Measurements from ENCODE around the gene MINDY3.

MINDY3 gene

DNA sequence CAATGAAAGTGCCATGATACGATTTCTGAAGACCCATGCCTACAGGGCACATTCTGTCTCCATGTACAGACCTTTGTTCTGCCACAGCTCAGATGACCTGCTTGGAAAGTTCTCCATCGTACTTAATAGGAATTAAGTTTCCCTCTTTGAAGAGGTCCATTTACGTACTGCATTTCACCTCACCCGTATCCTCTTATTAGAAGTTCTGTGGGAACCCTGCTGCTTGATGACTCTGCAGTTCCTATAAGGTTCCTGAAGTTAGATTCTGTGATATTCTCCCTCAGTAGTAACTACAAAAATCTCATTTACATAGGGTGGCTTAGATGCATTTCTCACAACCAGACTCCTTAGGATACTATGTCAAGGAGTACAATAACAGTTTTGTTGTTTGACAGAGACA is 50.9 kb downstream of the MINDY3 start:
- Histone ChIP-seq H3K4me3 (no peak overlapping the region), H3K27me3 (ENCODE audit: low read depth) (no peaks in the 10 kb centered on the region), H3K4me1 (no peaks in the 10 kb centered on the region), H3K9me3 (no peaks in the 10 kb centered on the region), H3K36me3 (replicated peaks) (0 out of 2 replicates have a peak, but pooled peaks cover 3% of the 10 kb centered on the region)
- no peak for DNase-seq (ENCODE audit: low spot score in 2 of 2)
- in situ Hi-C loops (cut with MboI; ENCODE audit: low sequenced_read_pairs), result no loop called here

- in situ Hi-C loops (cut with MboI; ENCODE audit: low sequenced_read_pairs), result no loop called here
Measured at GRCh38 chr10:15808204-15808797, 52.0 kb downstream of the MINDY3 start.

DNA sequence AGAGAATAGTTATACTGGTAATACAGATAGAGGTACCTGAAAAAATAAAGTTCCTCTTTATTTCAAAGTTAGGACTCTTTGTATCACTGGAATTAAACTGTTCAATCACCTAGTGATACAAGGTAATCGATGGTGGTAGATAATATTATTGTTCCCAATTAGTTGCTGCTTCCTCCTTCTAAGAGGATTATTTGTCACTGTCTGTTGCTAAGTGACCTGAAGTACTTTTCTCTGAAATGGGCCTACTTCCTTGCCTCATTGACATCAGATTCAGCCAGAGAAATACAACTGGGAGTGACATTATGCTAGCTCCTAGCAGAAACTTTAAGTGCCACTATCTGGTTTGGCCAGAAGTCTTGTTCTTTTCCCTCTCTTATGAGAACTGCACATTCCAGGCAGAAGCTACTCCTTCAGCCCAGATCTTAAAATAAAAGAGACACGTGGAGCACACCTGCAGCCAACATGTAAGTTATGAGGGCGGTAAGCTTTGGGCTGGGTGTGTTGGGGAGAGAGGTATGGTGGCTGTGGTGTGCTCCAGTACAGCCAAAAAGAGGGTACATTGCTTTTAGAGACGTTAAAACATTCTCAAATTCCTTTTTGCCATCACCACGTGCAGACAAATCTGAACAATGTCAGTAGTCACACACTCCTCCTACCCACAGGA is 54.8 kb downstream of the MINDY3 start:
- H3K36me3 ChIP-seq (replicated peaks), result 0 out of 2 replicates have a peak, but pooled peaks cover 3% of the 10 kb centered on the region
- no peaks in the 10 kb centered on the region; the same call in 1 of the 2 replicates for H3K4me1 ChIP-seq
- no peak for DNase-seq (ENCODE audit: low spot score in 2 of 2)
- H3K9me3 ChIP-seq, result no peaks in the 10 kb centered on the region
- H3K4me3 ChIP-seq, result no peak overlapping the region
- no peaks in the 10 kb centered on the region for H3K27me3 ChIP-seq (ENCODE audit: low read depth)
- in situ Hi-C loops (cut with MboI; ENCODE audit: low sequenced_read_pairs), result no loop called here

More at GRCh38 chr10:15808204-15808797, 52.0 kb downstream of the MINDY3 start:
- no peak overlapping the region for H3K4me3 ChIP-seq
- no peak for DNase-seq (ENCODE audit: low spot score in 2 of 2)
- H3K36me3 ChIP-seq (replicated peaks), result 0 out of 2 replicates have a peak, but pooled peaks cover 3% of the 10 kb centered on the region
- H3K27me3 ChIP-seq (ENCODE audit: low read depth), result no peaks in the 10 kb centered on the region
- no peaks in the 10 kb centered on the region; the same call in 1 of the 2 replicates for H3K4me1 ChIP-seq
- H3K9me3 ChIP-seq, result no peaks in the 10 kb centered on the region

- no peak for DNase-seq (ENCODE audit: low spot score in 2 of 2)
- H3K9me3 ChIP-seq, result no peaks in the 10 kb centered on the region
- no peak overlapping the region for H3K4me3 ChIP-seq
- no peaks in the 10 kb centered on the region; the same call in 1 of the 2 replicates for H3K4me1 ChIP-seq
- no peaks in the 10 kb centered on the region for H3K27me3 ChIP-seq (ENCODE audit: low read depth)
- H3K36me3 ChIP-seq (replicated peaks), result 0 out of 2 replicates have a peak, but pooled peaks cover 3% of the 10 kb centered on the region
- in situ Hi-C loops (cut with MboI; ENCODE audit: low sequenced_read_pairs), result no loop called here
Measured at GRCh38 chr10:15804109-15804508, 56.2 kb downstream of the MINDY3 start.

- Histone ChIP-seq H3K4me3 (no peak overlapping the region), H3K4me1 (no peaks in the 10 kb centered on the region; the same call in 1 of the 2 replicates), H3K9me3 (no peaks in the 10 kb centered on the region), H3K36me3 (replicated peaks) (0 out of 2 replicates have a peak, but pooled peaks cover 3% of the 10 kb centered on the region), H3K27me3 (ENCODE audit: low read depth) (no peaks in the 10 kb centered on the region)
- DNase-seq (ENCODE audit: low spot score in 2 of 2), result no peak
- in situ Hi-C loops (cut with MboI; ENCODE audit: low sequenced_read_pairs), result no loop called here
Measured at GRCh38 chr10:15802375-15802949, 57.8 kb downstream of the MINDY3 start.

GRCh38 chr10:15801641-15802040 is 58.7 kb downstream of the MINDY3 start:
- no peaks in the 10 kb centered on the region for H3K9me3 ChIP-seq
- no peaks in the 10 kb centered on the region; the same call in 1 of the 2 replicates for H3K4me1 ChIP-seq
- no peak overlapping the region for H3K4me3 ChIP-seq
- in situ Hi-C loops (cut with MboI; ENCODE audit: low sequenced_read_pairs), result no loop called here
- H3K27me3 ChIP-seq (ENCODE audit: low read depth), result no peaks in the 10 kb centered on the region
- 0 out of 2 replicates have a peak, but pooled peaks cover 3% of the 10 kb centered on the region for H3K36me3 ChIP-seq (replicated peaks)
- DNase-seq (ENCODE audit: low spot score in 2 of 2), result no peak

DNA sequence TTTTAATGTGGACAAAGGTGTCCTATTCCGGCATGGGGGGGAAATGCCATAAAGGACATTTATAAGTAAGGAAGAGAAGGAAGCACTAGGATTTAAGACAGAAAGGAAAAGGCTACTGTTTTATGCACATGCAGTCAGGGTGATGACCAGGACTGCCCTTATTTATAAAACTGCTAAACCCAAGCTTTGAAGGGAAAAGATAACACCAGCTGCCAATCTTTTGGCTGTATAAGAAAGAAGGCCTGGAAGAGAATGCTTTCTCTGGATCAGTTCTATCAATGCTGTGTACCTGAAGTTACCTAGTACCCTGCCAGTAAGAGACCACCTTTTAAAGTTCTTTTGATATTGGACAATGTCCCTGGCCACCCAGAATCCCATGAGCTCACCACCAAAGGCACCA is 59.2 kb downstream of the MINDY3 start:
- DNase-seq (ENCODE audit: low spot score in 2 of 2), result no peak
- Histone ChIP-seq H3K9me3 (no peaks in the 10 kb centered on the region), H3K4me1 (no peaks in the 10 kb centered on the region; the same call in 1 of the 2 replicates), H3K27me3 (ENCODE audit: low read depth) (no peaks in the 10 kb centered on the region), H3K36me3 (replicated peaks) (0 out of 2 replicates have a peak, but pooled peaks cover under 1% of the 10 kb centered on the region), H3K4me3 (no peak overlapping the region)
- in situ Hi-C loops (cut with MboI; ENCODE audit: low sequenced_read_pairs), result no loop called here

- Histone ChIP-seq H3K36me3 (replicated peaks) (no peaks in the 10 kb centered on the region), H3K4me3 (no peak overlapping the region), H3K4me1 (no peaks in the 10 kb centered on the region), H3K9me3 (no peaks in the 10 kb centered on the region), H3K27me3 (ENCODE audit: low read depth) (no peaks in the 10 kb centered on the region)
- DNase-seq (ENCODE audit: low spot score in 2 of 2), result no peak
- in situ Hi-C loops (cut with MboI; ENCODE audit: low sequenced_read_pairs), result no loop called here
Measured at GRCh38 chr10:15797346-15797745, 63.0 kb downstream of the MINDY3 start.

DNA sequence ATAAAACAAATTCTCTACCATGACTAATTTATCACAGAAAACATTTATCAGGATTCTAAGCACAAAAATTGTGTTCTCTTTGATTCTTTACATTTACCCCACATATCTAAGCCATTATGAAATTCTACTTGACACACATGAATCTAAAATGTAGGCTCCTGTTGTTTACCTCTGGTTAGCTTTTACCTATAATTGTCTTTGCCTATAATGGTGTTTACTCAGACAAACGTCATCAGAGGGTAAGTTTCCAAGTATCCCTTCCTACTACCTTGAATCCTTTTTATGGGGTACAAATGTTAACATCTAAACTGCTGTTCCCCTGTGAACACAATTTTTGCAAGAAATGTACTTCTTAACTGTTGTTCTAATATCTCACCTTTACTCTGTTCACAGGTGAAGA is 63.5 kb downstream of the MINDY3 start:
- Histone ChIP-seq H3K27me3 (ENCODE audit: low read depth) (no peaks in the 10 kb centered on the region), H3K9me3 (no peaks in the 10 kb centered on the region), H3K4me1 (no peaks in the 10 kb centered on the region), H3K36me3 (replicated peaks) (no peaks in the 10 kb centered on the region), H3K4me3 (no peak overlapping the region)
- no peak for DNase-seq (ENCODE audit: low spot score in 2 of 2)
- in situ Hi-C loops (cut with MboI; ENCODE audit: low sequenced_read_pairs), result no loop called here

- Histone ChIP-seq H3K9me3 (no peaks in the 10 kb centered on the region), H3K4me1 (no peaks in the 10 kb centered on the region), H3K27me3 (ENCODE audit: low read depth) (no peaks in the 10 kb centered on the region), H3K36me3 (replicated peaks) (no peaks in the 10 kb centered on the region), H3K4me3 (no peak overlapping the region)
- DNase-seq (ENCODE audit: low spot score in 2 of 2), result no peak
- in situ Hi-C loops (cut with MboI; ENCODE audit: low sequenced_read_pairs), result no loop called here
Measured at GRCh38 chr10:15796098-15796759, 64.1 kb downstream of the MINDY3 start.

DNA sequence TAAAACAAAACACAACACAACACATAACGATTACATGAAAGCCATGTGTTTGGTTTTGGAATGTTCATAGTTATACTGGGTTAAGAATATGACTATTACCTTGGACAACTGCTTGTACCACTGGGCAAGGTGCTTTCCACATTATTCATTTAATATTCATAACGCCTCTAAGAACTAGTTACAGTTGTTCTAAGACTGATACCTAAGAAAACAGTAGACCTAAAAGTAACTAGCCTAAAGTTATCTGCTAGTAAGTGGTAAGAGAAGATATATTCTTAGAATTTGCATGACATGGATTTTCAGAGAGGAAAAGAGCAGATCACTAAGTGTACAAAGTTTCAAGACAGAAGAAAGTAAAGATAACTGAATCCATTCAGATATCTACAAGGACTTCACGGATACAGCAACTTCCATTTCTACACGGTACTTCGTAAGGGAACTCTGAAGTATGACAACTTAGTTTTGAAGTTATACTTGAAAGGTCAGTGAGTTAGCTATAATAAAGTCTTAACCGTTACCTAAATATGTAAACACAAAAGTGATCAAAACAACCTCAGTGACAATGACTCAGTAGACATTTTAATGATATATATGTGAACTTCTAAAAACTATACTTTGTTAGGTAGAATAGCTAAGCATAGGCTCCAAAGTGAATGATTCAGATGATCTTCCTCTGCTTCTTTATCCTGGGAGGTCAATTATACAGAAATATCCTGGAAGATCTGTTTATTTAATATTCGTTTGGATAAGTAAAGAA is 65.1 kb downstream of the MINDY3 start:
- no peaks in the 10 kb centered on the region for H3K9me3 ChIP-seq
- in situ Hi-C loops (cut with MboI; ENCODE audit: low sequenced_read_pairs), result no loop called here
- H3K36me3 ChIP-seq (replicated peaks), result no peaks in the 10 kb centered on the region
- DNase-seq (ENCODE audit: low spot score in 2 of 2), result no peak
- no peaks in the 10 kb centered on the region for H3K4me1 ChIP-seq
- H3K27me3 ChIP-seq (ENCODE audit: low read depth), result no peaks in the 10 kb centered on the region
- no peak overlapping the region for H3K4me3 ChIP-seq

- in situ Hi-C loops (cut with MboI; ENCODE audit: low sequenced_read_pairs), result no loop called here
- DNase-seq (ENCODE audit: low spot score in 2 of 2), result no peak
- Histone ChIP-seq H3K9me3 (no peaks in the 10 kb centered on the region), H3K4me3 (no peak overlapping the region), H3K36me3 (replicated peaks) (no peaks in the 10 kb centered on the region), H3K27me3 (ENCODE audit: low read depth) (no peaks in the 10 kb centered on the region), H3K4me1 (no peaks in the 10 kb centered on the region; the same call in 1 of the 2 replicates)
Measured at GRCh38 chr10:15794569-15794968, 65.7 kb downstream of the MINDY3 start.

DNA sequence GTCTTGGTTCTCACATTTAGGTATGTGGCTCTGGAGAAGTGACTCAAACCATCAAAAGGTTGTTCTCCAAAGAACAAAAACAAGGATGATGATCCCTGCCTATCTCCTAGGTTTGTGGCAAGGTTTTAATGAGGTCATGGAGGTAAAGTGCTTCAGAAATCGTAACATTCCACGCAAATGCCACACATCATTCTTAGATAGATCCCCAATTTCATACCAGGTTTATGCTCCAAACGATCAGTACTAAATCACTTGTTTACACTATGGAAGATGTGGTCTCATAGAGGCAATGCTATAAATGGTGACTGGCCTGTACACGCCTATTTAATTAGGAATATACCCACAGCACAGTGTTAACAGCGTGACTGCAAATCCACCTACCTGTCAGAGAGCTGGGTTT is 66.6 kb downstream of the MINDY3 start:
- in situ Hi-C loops (cut with MboI; ENCODE audit: low sequenced_read_pairs), result no loop called here
- no peaks in the 10 kb centered on the region for H3K9me3 ChIP-seq
- no peaks in the 10 kb centered on the region for H3K36me3 ChIP-seq (replicated peaks)
- H3K4me3 ChIP-seq, result no peak overlapping the region
- DNase-seq (ENCODE audit: low spot score in 2 of 2), result no peak
- H3K4me1 ChIP-seq, result no peaks in the 10 kb centered on the region; the same call in 1 of the 2 replicates
- H3K27me3 ChIP-seq (ENCODE audit: low read depth), result no peaks in the 10 kb centered on the region

Measured in HAP-1 (cell line).